Measurements from ENCODE around the gene FXYD3. TPM values are rescaled to one million over a fixed set of nuclear protein-coding genes. Genes with fewer than 3 reads are reported as not detected.
"Not testable (repeated sequence)": the region's sequence is repeated elsewhere in the genome, so short reads cannot be mapped to it uniquely, and the experiment has no call there.

The FXYD3 gene
- total and polyA plus RNA-seq, 2 experiments from 2014 or later, result 0.81 TPM; not detected in 1

DNA sequence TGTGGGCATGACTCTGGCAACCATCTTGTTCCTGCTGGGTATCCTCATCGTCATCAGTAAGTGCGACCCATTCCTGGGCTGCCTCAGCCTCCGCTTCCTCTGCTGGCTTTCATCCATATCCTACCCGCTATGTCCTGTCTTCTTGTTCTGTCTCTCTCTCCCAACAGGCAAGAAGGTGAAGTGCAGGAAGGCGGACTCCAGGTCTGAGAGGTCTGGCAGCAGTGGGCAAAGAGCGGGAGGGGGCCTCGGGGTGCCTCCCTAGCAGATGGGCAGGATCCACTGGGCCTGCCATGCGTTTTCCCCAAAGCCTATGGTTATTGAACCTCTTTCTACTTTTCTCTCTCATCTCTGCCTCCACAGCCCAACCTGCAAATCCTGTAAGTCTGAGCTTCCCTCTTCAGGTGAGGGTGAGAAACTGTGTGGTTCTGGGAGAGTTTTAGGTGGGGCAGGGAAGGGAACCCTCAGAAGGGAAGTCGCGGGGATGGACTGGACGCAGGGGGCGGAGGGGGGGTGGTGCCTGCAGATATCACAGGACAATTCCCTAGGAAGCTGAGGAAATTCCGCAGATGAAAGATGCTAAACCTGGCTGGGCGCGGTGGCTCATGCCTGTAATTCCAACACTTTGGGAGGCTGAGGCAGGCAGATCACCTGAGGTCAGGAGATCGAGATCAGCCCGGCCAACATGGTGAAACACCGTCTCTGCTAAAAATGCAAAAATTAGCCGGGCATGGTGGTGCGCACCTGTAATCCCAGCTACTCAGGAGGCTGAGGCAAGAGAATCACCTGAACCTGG, 35.8 kb downstream of the FXYD3 start (continued):
- no peak for TF ChIP-seq ZNF462 (CRISPR knock-in tag; IDR thresholded peaks at IDR 0.05)
- no peak for TF ChIP-seq JUNB (IDR thresholded peaks at IDR 0.05; ENCODE audit: unreplicated experiment)
- no peak for TF ChIP-seq EZH2 (IDR thresholded peaks at IDR 0.05; ENCODE audit: low read depth, unreplicated experiment)
- TF ChIP-seq EZH2phosphoT487 (IDR thresholded peaks at IDR 0.05; ENCODE audit: unreplicated experiment), result no peak
- TF ChIP-seq ETS1 (IDR thresholded peaks at IDR 0.05), result no peak

GRCh38 chr19:35153129-35153522, 37.5 kb downstream of the FXYD3 start:
- Mint-ChIP-seq H3K27me3 (ENCODE audit: insufficient read depth, low read depth, poor library complexity) (peaks cover 14% of the 10 kb centered on the region), H3K36me3 (ENCODE audit: low read depth) (peaks cover 25% of the 10 kb centered on the region), H3K4me3 (peak overlapping the region; percentile 60), H3K4me1 (peaks cover 49% of the 10 kb centered on the region)
- not testable (repeated sequence) for ATAC-seq; H3K27ac Mint-ChIP-seq; DNase-seq (ENCODE audit: low spot score); H3K9me2 ChIP-seq (ENCODE audit: insufficient read depth); H3K27me3 ChIP-seq (ENCODE audit: insufficient read depth); H2AFZ ChIP-seq; H3K36me3 ChIP-seq (ENCODE audit: insufficient read depth); H4K20me1 ChIP-seq (replicated peaks; ENCODE audit: insufficient read depth); H3K9me3 Mint-ChIP-seq
- Histone ChIP-seq H3K79me2 (replicated peaks; ENCODE audit: insufficient read depth) (peaks cover 16% of the 10 kb centered on the region), H3K4me1 (ENCODE audit: insufficient read depth) (peaks cover 26% of the 10 kb centered on the region), H3K4me2 (peak overlapping the region; percentile 84), H3K4me3 (peak overlapping the region; percentile 90), H3F3A (replicated peaks; ENCODE audit: low read depth) (peaks cover 17% of the 10 kb centered on the region; the same call in 1 of the 2 replicates), H3K27ac (ENCODE audit: low read depth) (peak overlapping the region; percentile 80; the same call in 1 of the 2 replicates)

Data from GM23338 (cell line).